HG03469 (cell line): Measurements from ENCODE around the gene LRRC61.

Source experiments
- ATAC-seq: cut with Tn5 transposase; IDR thresholded peaks from one replicate; pipeline ENCODE4 v1.9.1; 2021; ENCODE audit warnings: mild to moderate bottlenecking, moderate library complexity, moderate number of reproducible peaks; ENCODE audit not compliant: unreplicated experiment

LRRC61 gene

DNA sequence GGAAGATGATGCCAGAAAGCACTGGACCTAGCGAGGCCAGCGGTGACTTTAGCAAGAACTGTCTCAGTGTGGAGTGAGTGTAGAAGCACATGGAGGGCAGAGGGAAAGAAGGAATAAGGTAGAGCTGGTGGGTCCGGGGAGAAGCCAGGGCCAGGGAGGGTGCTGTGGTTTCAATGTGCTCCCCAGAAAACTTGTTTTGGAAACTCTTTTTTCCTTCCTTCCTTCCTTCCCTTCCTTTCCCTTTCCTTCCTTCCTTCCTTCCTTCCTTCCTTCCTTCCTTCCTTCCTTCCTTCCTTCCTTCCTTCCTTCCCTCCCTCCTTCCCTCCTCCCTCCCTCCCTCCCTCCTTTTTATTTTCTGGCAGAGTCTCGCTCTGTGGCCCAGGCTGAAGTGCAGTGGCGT, 23.8 kb downstream of the LRRC61 start:
- ATAC-seq: no peak

DNA sequence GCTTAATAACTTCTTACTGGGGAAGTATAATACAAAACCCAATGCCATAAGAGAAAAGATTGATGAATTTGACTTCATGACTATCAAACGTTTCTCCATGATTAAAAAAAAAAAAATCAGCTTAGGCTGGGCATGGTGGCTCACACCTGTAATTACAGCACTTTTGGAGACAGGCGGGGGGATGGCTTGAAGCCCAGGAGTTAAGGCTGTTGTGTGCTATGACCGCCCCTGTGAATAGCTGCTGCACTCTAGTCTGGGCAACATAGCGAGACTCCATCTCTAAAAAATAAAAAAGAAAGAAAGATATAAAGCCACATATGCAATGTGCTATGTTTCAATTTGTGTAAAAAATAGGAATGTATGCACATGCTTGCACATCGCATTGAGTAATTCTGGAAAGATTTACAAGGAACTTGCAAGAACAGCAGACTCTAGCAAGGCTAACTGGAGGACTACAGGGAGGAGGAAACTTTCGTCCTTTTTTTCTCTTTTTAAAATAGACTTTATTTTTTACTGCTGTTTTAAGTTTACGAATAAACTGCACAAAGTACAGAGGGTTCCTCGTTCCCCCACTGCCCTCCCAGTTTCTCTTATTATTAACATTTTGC, 28.5 kb downstream of the LRRC61 start:
- ATAC-seq: no peak

DNA sequence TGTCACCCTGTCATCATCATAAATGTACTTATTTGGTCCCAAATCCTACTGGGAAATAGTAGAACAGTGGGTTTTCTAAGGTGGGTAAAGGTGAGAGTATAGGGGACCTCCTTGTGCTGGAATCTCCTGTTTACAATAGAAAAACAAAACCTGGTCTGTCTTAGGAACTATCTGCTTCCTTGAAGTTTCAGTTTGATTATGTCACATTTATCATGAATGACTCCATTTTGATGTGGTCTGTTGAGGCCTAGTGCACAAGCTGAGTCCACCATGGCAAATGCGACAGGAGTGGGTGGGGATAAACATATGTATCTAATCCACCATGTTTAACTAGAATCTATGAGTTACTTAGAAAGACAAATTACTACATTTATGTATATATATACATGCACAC, 32.5 kb downstream of the LRRC61 start:
- no peak for ATAC-seq

DNA sequence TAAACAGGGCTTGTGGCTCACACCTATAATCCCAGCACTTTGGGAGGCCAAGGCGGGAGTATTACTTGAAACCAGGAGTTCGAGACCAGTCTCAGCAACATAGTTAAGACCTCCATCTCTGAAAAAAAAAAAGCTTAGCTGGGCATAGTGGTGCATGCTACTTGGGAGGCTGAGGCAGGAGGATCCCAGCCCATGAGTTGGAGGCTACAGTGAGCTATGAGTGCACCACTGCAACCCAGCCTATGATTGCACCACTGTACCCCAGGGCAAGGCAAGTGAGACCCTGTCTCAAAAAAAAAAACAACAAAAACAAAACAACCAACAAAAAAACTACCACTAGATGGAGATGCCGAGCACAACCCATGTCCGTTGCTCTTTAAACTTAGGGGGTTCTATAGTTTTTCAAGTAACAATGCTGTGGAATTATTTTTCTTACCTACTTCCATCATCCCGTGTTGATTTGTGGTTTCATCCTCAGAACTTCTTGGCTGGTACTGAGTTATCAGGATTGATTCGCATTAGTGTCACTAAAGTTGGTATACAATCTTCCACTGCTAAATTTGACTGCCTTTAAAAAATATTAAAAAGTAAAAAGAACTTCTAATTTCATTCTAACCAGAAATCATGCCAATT, 33.2 kb downstream of the LRRC61 start:
- no peak for ATAC-seq

- ATAC-seq: no peak
Observed at GRCh38 chr7:150357270-150357669, 34.1 kb downstream of the LRRC61 start.

- ATAC-seq: no peak
Observed at GRCh38 chr7:150357771-150358427, 34.7 kb downstream of the LRRC61 start.

DNA sequence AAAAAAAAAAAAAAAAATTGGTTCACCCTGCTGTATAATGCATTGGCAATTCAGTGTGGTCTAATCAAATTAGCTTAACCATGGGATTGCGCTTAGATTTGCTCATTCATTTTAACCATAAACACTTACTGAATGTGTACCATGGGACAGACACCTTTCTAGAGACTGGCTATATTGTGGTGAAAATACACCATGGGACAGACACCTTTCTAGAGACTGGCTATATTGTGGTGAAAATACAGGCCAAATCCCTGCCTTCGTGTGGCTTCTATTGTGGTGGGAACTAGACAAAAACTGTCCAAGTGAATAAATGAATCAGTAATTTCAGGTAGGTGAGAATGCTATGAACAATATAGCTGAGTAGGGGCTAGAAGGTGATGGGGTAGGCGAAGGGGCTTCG, 35.3 kb downstream of the LRRC61 start:
- no peak for ATAC-seq

DNA sequence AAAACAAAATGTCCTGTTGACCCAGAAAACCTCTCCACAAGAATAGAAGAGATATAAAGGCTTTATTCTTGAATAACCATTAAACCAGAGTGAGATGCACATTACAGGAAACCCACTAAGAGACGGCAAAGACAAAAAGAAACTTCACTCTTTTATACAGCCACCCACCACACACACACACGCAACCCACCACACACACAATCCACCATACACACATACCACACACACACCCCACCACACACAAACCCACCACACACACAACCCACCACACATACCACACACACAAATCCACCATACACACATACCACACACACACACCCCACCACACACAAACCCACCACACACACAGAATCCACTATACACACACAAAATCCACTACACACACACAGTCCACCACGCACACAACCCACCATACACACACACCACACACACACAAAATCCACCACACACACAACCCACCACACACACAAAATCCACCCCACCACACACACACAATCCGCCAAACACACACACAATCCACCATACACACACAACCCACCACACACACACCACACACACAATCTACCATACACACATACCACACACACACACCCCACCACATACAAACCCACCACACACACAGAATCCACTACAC, 36.0 kb downstream of the LRRC61 start:
- no peak for ATAC-seq

DNA sequence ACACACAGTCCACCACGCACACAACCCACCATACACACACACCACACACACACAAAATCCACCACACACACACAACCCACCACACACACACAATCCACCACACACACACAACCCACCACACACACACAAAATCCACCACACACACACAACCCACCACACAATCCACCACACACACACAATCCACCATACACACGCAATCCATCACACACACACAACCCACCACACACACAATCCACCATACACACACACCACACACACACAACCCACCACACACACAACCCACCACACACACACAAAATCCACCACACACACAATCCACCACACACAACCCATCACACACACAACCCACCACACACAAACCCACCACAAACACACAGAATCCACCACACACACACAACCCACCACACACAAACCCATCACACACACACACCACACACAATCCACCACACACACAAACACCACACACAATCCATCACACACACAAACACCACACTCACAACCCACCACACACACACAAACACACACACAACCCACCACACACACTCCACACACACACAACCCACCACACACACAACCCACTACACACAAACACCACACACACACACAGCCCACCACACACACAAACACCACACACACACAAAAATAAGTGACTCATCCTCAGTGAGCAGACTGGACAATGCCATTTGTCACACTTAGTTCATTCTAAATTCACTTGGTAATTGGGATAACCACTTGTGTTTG, 36.6 kb downstream of the LRRC61 start:
- ATAC-seq: no peak

DNA sequence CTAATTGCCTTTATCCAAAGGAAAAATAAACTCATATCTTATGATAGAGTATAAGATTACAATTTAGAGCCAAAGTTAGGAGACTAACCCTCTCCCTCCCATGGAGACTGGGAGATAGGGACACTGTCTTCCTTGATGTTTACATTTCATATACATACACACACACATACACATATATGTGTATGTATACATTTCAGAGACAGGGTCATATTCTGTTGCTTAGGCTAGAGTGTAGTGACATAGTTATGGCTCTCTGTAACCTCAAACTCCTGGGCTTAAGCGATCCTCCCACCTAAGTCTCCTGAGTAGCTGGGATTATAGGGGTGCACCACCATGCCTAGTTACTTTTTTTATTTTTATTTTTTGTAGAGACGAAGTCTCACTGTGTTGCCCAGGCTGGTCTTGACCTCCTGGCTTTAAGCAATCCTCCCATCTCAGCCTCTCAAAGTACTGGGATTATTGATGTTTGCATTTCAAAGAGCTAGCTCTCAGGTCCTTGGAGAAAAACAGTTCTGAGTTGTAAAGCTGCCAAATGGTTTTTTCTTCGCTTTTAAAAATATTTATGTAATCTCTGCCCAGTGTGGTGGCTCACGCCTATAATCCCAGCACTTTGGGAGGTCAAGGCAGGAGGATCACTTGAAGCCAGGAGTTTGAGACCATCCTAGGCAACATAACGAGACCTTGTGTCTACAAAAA, 37.4 kb downstream of the LRRC61 start:
- no peak for ATAC-seq

DNA sequence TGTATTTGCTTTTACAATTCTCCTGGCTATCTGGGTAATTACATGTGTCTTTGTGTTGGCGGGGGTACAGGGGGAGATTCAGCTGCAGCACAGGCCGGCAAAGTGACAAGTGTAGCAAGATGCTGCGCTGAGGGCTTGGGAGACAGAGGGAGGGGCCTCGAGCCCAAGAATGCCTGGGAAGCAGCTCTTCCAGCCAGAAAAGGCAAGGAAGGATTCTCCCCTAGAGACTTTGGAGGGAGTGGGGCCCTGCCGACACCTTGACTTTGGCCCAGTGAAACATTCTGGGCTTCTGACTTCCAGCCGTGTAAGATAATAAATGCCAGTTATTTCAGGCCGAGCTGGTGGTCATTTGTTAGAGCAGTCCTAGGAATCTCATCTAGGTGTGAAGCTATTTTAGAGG, 38.2 kb downstream of the LRRC61 start:
- no peak for ATAC-seq

DNA sequence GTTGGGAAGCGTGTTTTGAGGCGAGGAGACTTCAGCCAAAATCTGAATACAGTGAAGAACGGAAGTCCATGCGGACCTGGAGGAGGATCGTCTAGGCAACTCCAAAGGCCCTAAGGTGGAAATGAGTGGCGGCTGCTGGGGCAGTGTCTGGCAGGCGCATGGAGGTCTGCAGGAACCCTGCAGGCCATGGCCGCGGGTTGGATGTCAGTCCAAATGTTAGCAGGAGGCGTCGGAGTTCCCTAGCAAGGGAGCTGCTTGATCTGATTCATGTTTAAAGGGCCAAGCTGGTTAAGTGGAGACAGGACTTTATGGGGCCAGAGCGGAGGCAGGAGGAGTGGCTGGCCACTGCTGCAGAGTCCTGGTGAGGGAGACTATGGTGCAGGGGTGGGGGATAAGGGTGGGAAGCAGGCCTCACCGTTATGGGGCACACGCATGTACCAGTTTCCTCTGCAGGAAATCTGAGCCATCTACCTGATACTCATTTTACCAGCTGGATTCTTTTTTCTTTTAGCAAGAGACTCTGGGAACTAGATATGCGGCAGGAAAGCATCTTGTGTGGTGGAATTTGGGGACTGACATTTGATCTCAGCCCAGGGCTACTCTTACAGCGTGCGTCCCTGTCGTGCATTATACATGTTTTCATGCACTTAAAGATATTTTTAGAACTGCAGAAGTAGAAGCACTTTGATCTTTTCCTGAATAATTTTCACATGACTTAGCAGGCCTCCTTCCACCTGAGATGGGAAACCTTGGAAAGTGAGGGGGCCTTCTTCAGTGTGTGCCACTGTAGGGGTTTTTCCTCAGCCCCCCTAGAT, 38.9 kb downstream of the LRRC61 start:
- ATAC-seq: no peak

DNA sequence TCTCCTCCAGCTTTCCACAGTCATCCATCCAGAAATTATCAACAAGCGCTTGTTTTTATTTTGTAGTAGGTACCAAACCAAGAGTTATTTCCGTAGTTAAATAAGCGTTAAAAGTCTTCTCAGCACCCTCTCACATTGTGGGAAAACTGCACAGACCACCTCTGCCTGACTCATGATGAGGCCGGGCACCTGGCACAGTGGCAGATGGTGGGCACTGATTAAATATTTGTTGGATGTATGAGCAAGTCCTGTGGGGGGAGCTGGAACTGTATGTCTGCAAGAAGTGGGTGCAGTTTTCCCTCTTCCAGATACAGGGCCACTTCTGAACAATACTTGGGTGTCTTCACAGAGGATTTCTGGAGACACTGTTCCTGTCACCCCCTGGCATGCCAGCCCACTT, 40.2 kb downstream of the LRRC61 start:
- ATAC-seq: no peak

- ATAC-seq: no peak
Observed at GRCh38 chr7:150363872-150364271, 40.7 kb downstream of the LRRC61 start.

GRCh38 chr7:150365194-150365593, 42.0 kb downstream of the LRRC61 start:
- ATAC-seq: no peak

- ATAC-seq: no peak
Observed at GRCh38 chr7:150365673-150366398, 42.7 kb downstream of the LRRC61 start.

GRCh38 chr7:150367677-150368095, 44.5 kb downstream of the LRRC61 start:
- no peak for ATAC-seq

GRCh38 chr7:150368096-150368883, 45.1 kb downstream of the LRRC61 start, which contains the start of gene REPIN1:
Gene REPIN1, plus strand, starts transcription at chr7:150368822. Its CDS starts 890 bp downstream, at chr7:150369712.
- peak; percentile 30 for ATAC-seq
